ENCODE data around the gene FMN1. TPM values are rescaled to one million over a fixed set of nuclear protein-coding genes. Genes with fewer than 3 reads are reported as not detected.

The FMN1 gene
- total RNA-seq, 1 experiment from 2014 or later = 3.9 TPM

DNA sequence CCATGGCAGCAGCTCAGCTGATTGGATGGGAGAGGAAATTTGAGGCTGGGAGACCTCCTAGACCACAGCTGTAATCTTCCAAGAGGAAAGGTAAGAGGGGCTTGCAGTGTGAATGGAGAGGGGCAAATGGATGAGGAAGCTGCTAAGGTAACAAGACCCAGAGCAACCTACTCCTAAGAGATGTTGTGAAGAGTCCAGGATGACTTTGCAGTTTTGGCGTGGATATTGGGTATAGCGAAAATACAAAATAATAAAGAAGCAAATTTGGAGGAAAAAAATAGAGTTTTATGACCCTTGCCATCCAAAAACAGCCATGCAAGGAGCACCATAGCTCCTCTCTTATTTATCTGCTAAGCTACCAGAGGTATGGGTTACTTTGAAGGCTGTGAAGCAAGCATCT lies 290.1 kb downstream of the FMN1 start:
- no peak for TF ChIP-seq SIN3A (IDR thresholded peaks at IDR 0.05; ENCODE audit: borderline replicate concordance, insufficient read depth, low read depth, low read length)
- TF ChIP-seq POLR2AphosphoS5 (IDR thresholded peaks at IDR 0.05; ENCODE audit: low read depth, low read length) = no peak
- TF ChIP-seq TCF7L2 (IDR thresholded peaks at IDR 0.05; ENCODE audit: low read depth, low read length) = no peak
- TF ChIP-seq, protein P1, sequence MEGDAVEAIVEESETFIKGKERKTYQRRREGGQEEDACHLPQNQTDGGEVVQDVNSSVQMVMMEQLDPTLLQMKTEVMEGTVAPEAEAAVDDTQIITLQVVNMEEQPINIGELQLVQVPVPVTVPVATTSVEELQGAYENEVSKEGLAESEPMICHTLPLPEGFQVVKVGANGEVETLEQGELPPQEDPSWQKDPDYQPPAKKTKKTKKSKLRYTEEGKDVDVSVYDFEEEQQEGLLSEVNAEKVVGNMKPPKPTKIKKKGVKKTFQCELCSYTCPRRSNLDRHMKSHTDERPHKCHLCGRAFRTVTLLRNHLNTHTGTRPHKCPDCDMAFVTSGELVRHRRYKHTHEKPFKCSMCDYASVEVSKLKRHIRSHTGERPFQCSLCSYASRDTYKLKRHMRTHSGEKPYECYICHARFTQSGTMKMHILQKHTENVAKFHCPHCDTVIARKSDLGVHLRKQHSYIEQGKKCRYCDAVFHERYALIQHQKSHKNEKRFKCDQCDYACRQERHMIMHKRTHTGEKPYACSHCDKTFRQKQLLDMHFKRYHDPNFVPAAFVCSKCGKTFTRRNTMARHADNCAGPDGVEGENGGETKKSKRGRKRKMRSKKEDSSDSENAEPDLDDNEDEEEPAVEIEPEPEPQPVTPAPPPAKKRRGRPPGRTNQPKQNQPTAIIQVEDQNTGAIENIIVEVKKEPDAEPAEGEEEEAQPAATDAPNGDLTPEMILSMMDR (IDR thresholded peaks at IDR 0.05) = no peak
- TF ChIP-seq, protein P2, sequence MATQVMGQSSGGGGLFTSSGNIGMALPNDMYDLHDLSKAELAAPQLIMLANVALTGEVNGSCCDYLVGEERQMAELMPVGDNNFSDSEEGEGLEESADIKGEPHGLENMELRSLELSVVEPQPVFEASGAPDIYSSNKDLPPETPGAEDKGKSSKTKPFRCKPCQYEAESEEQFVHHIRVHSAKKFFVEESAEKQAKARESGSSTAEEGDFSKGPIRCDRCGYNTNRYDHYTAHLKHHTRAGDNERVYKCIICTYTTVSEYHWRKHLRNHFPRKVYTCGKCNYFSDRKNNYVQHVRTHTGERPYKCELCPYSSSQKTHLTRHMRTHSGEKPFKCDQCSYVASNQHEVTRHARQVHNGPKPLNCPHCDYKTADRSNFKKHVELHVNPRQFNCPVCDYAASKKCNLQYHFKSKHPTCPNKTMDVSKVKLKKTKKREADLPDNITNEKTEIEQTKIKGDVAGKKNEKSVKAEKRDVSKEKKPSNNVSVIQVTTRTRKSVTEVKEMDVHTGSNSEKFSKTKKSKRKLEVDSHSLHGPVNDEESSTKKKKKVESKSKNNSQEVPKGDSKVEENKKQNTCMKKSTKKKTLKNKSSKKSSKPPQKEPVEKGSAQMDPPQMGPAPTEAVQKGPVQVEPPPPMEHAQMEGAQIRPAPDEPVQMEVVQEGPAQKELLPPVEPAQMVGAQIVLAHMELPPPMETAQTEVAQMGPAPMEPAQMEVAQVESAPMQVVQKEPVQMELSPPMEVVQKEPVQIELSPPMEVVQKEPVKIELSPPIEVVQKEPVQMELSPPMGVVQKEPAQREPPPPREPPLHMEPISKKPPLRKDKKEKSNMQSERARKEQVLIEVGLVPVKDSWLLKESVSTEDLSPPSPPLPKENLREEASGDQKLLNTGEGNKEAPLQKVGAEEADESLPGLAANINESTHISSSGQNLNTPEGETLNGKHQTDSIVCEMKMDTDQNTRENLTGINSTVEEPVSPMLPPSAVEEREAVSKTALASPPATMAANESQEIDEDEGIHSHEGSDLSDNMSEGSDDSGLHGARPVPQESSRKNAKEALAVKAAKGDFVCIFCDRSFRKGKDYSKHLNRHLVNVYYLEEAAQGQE (IDR thresholded peaks at IDR 0.05; ENCODE audit: insufficient read depth in 1 of 2, low read depth in 2 of 2, low read length in 1 of 2) = no peak
- in situ Hi-C loops (cut with HindIII; ENCODE audit: low pct_unique_long_range_greater_than_20kb, low sequenced_read_pairs) = no loop called here
- Histone ChIP-seq H3K9me3 (ENCODE audit: control insufficient read depth, insufficient read depth, low read depth, low read length) (no peaks in the 10 kb centered on the region), H3K4me3 (ENCODE audit: low read depth in 2 of 2, low read length in 2 of 2) (no peak overlapping the region), H3K36me3 (ENCODE audit: control insufficient read depth, insufficient read depth, low read length) (no peaks in the 10 kb centered on the region), H3K27me3 (ENCODE audit: control insufficient read depth, insufficient read depth, low read length) (no peaks in the 10 kb centered on the region), H3K27ac (ENCODE audit: low read length) (no peak overlapping the region), H3K4me1 (ENCODE audit: control insufficient read depth, insufficient read depth, low read length) (no peaks in the 10 kb centered on the region)
- no peak for ATAC-seq
- CTCF ChIA-PET = no interaction called here
- no peak for DNase-seq (ENCODE audit: low read depth, low spot score)
- POLR2A ChIA-PET = no interaction called here
- no TSS peak for BruUV-seq (replicated peaks)
- intact Hi-C loops (cut with micrococcal nuclease; ENCODE audit: unreplicated experiment) = no loop called here

DNA sequence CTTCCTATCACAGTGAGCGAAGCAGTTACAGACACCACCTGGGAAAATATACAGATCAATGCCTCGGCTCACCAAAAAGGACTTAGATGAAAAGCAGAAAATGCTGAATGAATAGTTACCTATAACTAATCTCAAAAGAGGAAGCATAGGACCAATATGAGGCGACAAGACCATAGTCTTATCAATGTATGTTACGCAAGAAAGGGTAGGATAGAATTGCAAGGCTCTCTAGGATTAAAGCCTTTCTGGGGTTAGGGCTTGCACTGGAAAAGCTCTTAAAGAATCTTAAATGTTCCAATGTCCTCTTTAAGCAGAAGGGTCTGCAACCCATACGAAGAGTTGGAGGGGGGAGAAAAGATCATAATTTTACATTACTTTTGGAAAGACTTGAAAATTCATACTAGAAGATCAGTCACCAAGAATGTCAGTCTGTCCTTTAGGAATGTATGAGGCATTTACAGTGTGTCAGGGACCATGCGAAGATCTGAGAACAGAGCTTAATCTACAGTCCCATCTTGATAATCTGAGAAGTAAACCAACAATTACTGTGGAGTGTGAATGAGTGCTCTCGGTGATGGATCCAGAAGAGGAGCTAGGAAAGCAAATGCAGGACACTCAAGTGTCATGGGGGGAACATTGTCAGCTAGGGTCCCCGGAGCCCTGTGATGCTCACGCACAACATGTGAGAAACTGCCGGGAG lies 290.8 kb downstream of the FMN1 start:
- TF ChIP-seq, protein P2 (IDR thresholded peaks at IDR 0.05; ENCODE audit: insufficient read depth in 1 of 2, low read depth in 2 of 2, low read length in 1 of 2) = no peak
- TF ChIP-seq, protein P1 (IDR thresholded peaks at IDR 0.05) = no peak
- no peak for TF ChIP-seq TCF7L2 (IDR thresholded peaks at IDR 0.05; ENCODE audit: low read depth, low read length)
- Histone ChIP-seq H3K4me1 (ENCODE audit: control insufficient read depth, insufficient read depth, low read length) (no peaks in the 10 kb centered on the region), H3K36me3 (ENCODE audit: control insufficient read depth, insufficient read depth, low read length) (no peaks in the 10 kb centered on the region), H3K27me3 (ENCODE audit: control insufficient read depth, insufficient read depth, low read length) (no peaks in the 10 kb centered on the region), H3K27ac (ENCODE audit: low read length) (no peak overlapping the region), H3K9me3 (ENCODE audit: control insufficient read depth, insufficient read depth, low read depth, low read length) (no peaks in the 10 kb centered on the region), H3K4me3 (ENCODE audit: low read depth in 2 of 2, low read length in 2 of 2) (no peak overlapping the region)
- CTCF ChIA-PET = no interaction called here
- ATAC-seq (no peak), DNase-seq (ENCODE audit: low read depth, low spot score) (no peak)
- intact Hi-C loops (cut with micrococcal nuclease; ENCODE audit: unreplicated experiment) (no loop called here), in situ Hi-C loops (cut with HindIII; ENCODE audit: low pct_unique_long_range_greater_than_20kb, low sequenced_read_pairs) (no loop called here)
- POLR2A ChIA-PET = no interaction called here
- BruUV-seq (replicated peaks) = no TSS peak
